IMR-90 (cell line): Measurements from ENCODE around the gene HOXC10. TPM values are rescaled to one million over a fixed set of nuclear protein-coding genes. Genes with fewer than 3 reads are reported as not detected.

ENCODE experiments used
- ATAC-seq: fragments of 200-7000 bp; cut with Tn5 transposase; 2 replicates; pipeline ENCODE4 v1.9.1; 2020; ENCODE audit warnings: low read depth, mild to moderate bottlenecking, moderate library complexity
- BruUV-seq: library from RNA; stranded (reverse); fragments of 400-500 nt; replicated peaks from 2 replicates; lab custom pipeline; 2021; lab: Mats Ljungman, UMichigan
- CTCF ChIA-PET: fragments of 300-600 bp; formaldehyde crosslinking; extraction: SDS; loops from one replicate; lab custom pipeline; 2021; ENCODE audit warnings: antibody characterized with exemption; lab: Yijun Ruan, JAX
- POLR2A ChIA-PET: fragments of 300-600 bp; sonication (Branson Sonifier 250); formaldehyde crosslinking; loops from one replicate; lab custom pipeline; 2022; ENCODE audit warnings: antibody characterized with exemption; ENCODE audit not compliant: unreplicated experiment; lab: Charles Lee
- DNase-seq: peaks from one replicate; pipeline ENCODE4 v3.0.0; 2013
- H2AFZ ChIP-seq: replicated peaks from 2 replicates; pipeline ENCODE3; 2013; ENCODE audit warnings: low read length, mild to moderate bottlenecking; ENCODE audit not compliant: poor library complexity
- H2AK5ac ChIP-seq: 2 replicates; pipeline ENCODE4 v1.6.1; 2013; ENCODE audit warnings: low read depth, low read length, inconsistent platforms
- H2AK9ac ChIP-seq: replicated peaks from 2 replicates; pipeline ENCODE3; 2013; ENCODE audit warnings: mild to moderate bottlenecking, low read depth, low read length, moderate library complexity; ENCODE audit not compliant: poor library complexity
- H2BK120ac ChIP-seq: 2 replicates; pipeline ENCODE4 v1.6.1; 2013; ENCODE audit warnings: low read depth, low read length, inconsistent platforms
- H2BK15ac ChIP-seq: 3 replicates; pipeline ENCODE4 v1.6.1; 2013; ENCODE audit warnings: low read depth, low read length, inconsistent platforms
- H2BK20ac ChIP-seq: 2 replicates; pipeline ENCODE4 v1.6.1; 2013; ENCODE audit warnings: low read depth, mild to moderate bottlenecking, inconsistent platforms, low read length, moderate library complexity
- H2BK5ac ChIP-seq: 2 replicates; pipeline ENCODE4 v1.6.1; 2013; ENCODE audit warnings: mild to moderate bottlenecking, low read depth, low read length, inconsistent platforms; ENCODE audit not compliant: poor library complexity, severe bottlenecking
- H3K14ac ChIP-seq: replicated peaks from 2 replicates; pipeline ENCODE4 v1.6.1; 2013; ENCODE audit warnings: low read depth, low read length, inconsistent platforms
- H3K18ac ChIP-seq: 2 replicates; pipeline ENCODE4 v1.6.1; 2013; ENCODE audit warnings: low read depth, low read length, control low read depth
- H3K23ac ChIP-seq: 2 replicates; pipeline ENCODE4 v1.6.1; 2013; ENCODE audit warnings: low read depth, low read length, inconsistent platforms
- H3K27ac ChIP-seq: 2 replicates; pipeline ENCODE4 v1.5.1; 2013; ENCODE audit warnings: mild to moderate bottlenecking, control low read depth, low read length; ENCODE audit not compliant: insufficient read depth
- H3K27me3 ChIP-seq: 2 replicates; pipeline ENCODE4 v1.6.1; 2013; ENCODE audit warnings: low read length; ENCODE audit not compliant: control insufficient read depth, insufficient read depth
- H3K36me3 ChIP-seq: 2 replicates; pipeline ENCODE4 v1.6.1; 2013; ENCODE audit warnings: low read length, mixed read lengths; ENCODE audit not compliant: control insufficient read depth, insufficient read depth
- H3K4ac ChIP-seq: 2 replicates; pipeline ENCODE4 v1.6.1; 2013; ENCODE audit warnings: low read depth, low read length, inconsistent platforms
- H3K4me1 ChIP-seq: 2 replicates; pipeline ENCODE4 v1.6.1; 2013; ENCODE audit warnings: low read length, mixed read lengths; ENCODE audit not compliant: control insufficient read depth, insufficient read depth
- H3K4me2 ChIP-seq: 2 replicates; pipeline ENCODE4 v1.6.1; 2013; ENCODE audit warnings: low read depth, mild to moderate bottlenecking, control low read depth, low read length, moderate library complexity
- H3K4me3 ChIP-seq: 2 replicates; pipeline ENCODE4 v1.5.1; 2013; ENCODE audit warnings: low read depth, mild to moderate bottlenecking, control low read depth, low read length, moderate library complexity; ENCODE audit not compliant: insufficient read depth
- H3K56ac ChIP-seq: 2 replicates; pipeline ENCODE4 v1.6.1; 2013; ENCODE audit warnings: low read length, inconsistent platforms; ENCODE audit not compliant: insufficient read depth; ENCODE audit errors: extremely low read depth
- H3K79me1 ChIP-seq, 2 experiments: 2 replicates each; pipeline ENCODE4 v1.6.1; 2013; ENCODE audit warnings: low read length in 2 of 2, inconsistent platforms in 1 of 2, low read depth in 1 of 2
- H3K9ac ChIP-seq: 2 replicates; pipeline ENCODE4 v1.6.1; 2013; ENCODE audit warnings: low read depth, low read length, control low read depth
- H3K9me1 ChIP-seq: 2 replicates; pipeline ENCODE4 v1.6.1; 2013; ENCODE audit warnings: low read length, inconsistent platforms; ENCODE audit not compliant: insufficient read depth
- H3K9me3 ChIP-seq: 2 replicates; pipeline ENCODE4 v1.6.1; 2013; ENCODE audit warnings: low read length; ENCODE audit not compliant: control insufficient read depth, insufficient read depth
- H4K20me1 ChIP-seq: 2 replicates; pipeline ENCODE4 v1.6.1; 2013; ENCODE audit warnings: low read length, inconsistent platforms; ENCODE audit not compliant: insufficient read depth
- H4K5ac ChIP-seq: 2 replicates; pipeline ENCODE4 v1.6.1; 2013; ENCODE audit warnings: mild to moderate bottlenecking, low read depth, low read length, control low read depth
- H4K8ac ChIP-seq, 2 experiments: 2 replicates each; pipeline ENCODE4 v1.6.1; 2013; ENCODE audit warnings: low read depth in 2 of 2, low read length in 2 of 2, control low read depth in 1 of 2, inconsistent platforms in 1 of 2
- H4K91ac ChIP-seq: 2 replicates; pipeline ENCODE4 v1.6.1; 2013; ENCODE audit warnings: low read depth, low read length, inconsistent platforms; ENCODE audit not compliant: insufficient read depth
- BHLHE40 ChIP-seq: fragments of 150-350 bp; IDR thresholded peaks from 2 replicates; pipeline ENCODE4 v1.6.1; 2016; ENCODE audit warnings: mild to moderate bottlenecking, low read depth, low read length
- CEBPB ChIP-seq: IDR thresholded peaks from 2 replicates; pipeline ENCODE4 v1.6.1; 2012; ENCODE audit warnings: low read depth, low read length, improper control_type of control experiment
- CHD1 ChIP-seq: IDR thresholded peaks from 2 replicates; pipeline ENCODE4 v1.6.1; 2012; ENCODE audit warnings: low read depth, low read length, improper control_type of control experiment
- FOS ChIP-seq: fragments of 150-350 bp; IDR thresholded peaks from 2 replicates; pipeline ENCODE4 v1.6.1; 2016; ENCODE audit warnings: low read depth, low read length
- MAFK ChIP-seq: IDR thresholded peaks from 2 replicates; pipeline ENCODE4 v1.6.1; 2012; ENCODE audit warnings: low read depth, low read length, improper control_type of control experiment
- MAZ ChIP-seq: IDR thresholded peaks from 2 replicates; pipeline ENCODE4 v1.6.1; 2012; ENCODE audit warnings: low read depth, mild to moderate bottlenecking, low read length, improper control_type of control experiment, moderate library complexity, borderline replicate concordance
- MXI1 ChIP-seq: IDR thresholded peaks from 2 replicates; pipeline ENCODE4 v1.6.1; 2012; ENCODE audit warnings: low read depth, mild to moderate bottlenecking, low read length, moderate library complexity, borderline replicate concordance
- NFE2L2 ChIP-seq: fragments of 150-350 bp; IDR thresholded peaks from 2 replicates; pipeline ENCODE4 v1.6.1; 2016; ENCODE audit warnings: low read depth, mild to moderate bottlenecking, low read length
- POLR2A ChIP-seq: IDR thresholded peaks from 2 replicates; pipeline ENCODE4 v1.6.1; 2012; ENCODE audit warnings: mild to moderate bottlenecking, low read depth, low read length
- RFX5 ChIP-seq: IDR thresholded peaks from 2 replicates; pipeline ENCODE4 v1.8.0; 2012; ENCODE audit warnings: low read depth, mild to moderate bottlenecking, low read length, moderate library complexity
- SMC3 ChIP-seq: fragments of 150-350 bp; IDR thresholded peaks from 2 replicates; pipeline ENCODE4 v1.6.1; 2016; ENCODE audit warnings: low read depth, mild to moderate bottlenecking, antibody characterized with exemption, low read length, moderate library complexity
- USF2 ChIP-seq: fragments of 150-350 bp; IDR thresholded peaks from 2 replicates; pipeline ENCODE4 v1.6.1; 2017; ENCODE audit warnings: mild to moderate bottlenecking, antibody characterized with exemption, low read length, low read depth
- WGBS, 2 experiments: methylation state at CpG; one replicate each; pipeline versions ENCODE4 v1.1.5 to v1.1.7; 2013; ENCODE audit warnings: missing lambda C conversion rate in 2 of 2; ENCODE audit not compliant: insufficient read length in 1 of 2; ENCODE audit errors: extremely low coverage in 2 of 2; 5-methylcytosine and 5-hydroxymethylcytosine counted together
- dilution Hi-C: fragments of 300-500 bp; cut with HindIII; formaldehyde crosslinking; loops from one replicate; pipeline ENCODE4 v1.14.3; 2018; ENCODE audit warnings: low sequenced_read_pairs; ENCODE audit not compliant: unreplicated experiment
- in situ Hi-C: fragments of 300-500 bp; cut with MboI; formaldehyde crosslinking; loops from 3 replicates; pipeline ENCODE4 v1.14.3; 2019; ENCODE audit warnings: low sequenced_read_pairs, inconsistent platforms, mixed read lengths
- intact Hi-C: fragments of 100-400 bp; cut with micrococcal nuclease; formaldehyde crosslinking; loops from 2 replicates; pipeline ENCODE4 v1.10.0; 2022
- polyA plus RNA-seq, 3 experiments: library from polyadenylated mRNA; depleted of rRNA; stranded (reverse); fragments of >200 nt; gene quantifications; 2 replicates each; pipeline ENCODE4 v1.2.3, GENCODE V29; 2012; ENCODE audit warnings: low replicate concordance in 1 of 3
- total RNA-seq: library from RNA; depleted of rRNA; stranded (reverse); fragments of >200 nt; gene quantifications from 2 replicates; pipeline ENCODE4 v1.2.3, GENCODE V29; 2012
- TF ChIP-seq, protein P1 (sequence below): fragments of 150-350 bp; IDR thresholded peaks from 2 replicates; pipeline ENCODE4 v1.6.1; 2016; ENCODE audit warnings: low read depth, mild to moderate bottlenecking, low read length, moderate library complexity, borderline replicate concordance
- TF ChIP-seq, protein P2 (sequence below): conservative IDR thresholded peaks from 2 replicates; pipeline ENCODE4 v1.5.1; 2012; ENCODE audit warnings: mild to moderate bottlenecking, low read depth, low read length, improper control_type of control experiment

HOXC10 gene
- total and polyA plus RNA-seq, 2 of the 4 experiments (the other 2 are of a cell fraction), result 0.15 TPM; not detected in 1

DNA sequence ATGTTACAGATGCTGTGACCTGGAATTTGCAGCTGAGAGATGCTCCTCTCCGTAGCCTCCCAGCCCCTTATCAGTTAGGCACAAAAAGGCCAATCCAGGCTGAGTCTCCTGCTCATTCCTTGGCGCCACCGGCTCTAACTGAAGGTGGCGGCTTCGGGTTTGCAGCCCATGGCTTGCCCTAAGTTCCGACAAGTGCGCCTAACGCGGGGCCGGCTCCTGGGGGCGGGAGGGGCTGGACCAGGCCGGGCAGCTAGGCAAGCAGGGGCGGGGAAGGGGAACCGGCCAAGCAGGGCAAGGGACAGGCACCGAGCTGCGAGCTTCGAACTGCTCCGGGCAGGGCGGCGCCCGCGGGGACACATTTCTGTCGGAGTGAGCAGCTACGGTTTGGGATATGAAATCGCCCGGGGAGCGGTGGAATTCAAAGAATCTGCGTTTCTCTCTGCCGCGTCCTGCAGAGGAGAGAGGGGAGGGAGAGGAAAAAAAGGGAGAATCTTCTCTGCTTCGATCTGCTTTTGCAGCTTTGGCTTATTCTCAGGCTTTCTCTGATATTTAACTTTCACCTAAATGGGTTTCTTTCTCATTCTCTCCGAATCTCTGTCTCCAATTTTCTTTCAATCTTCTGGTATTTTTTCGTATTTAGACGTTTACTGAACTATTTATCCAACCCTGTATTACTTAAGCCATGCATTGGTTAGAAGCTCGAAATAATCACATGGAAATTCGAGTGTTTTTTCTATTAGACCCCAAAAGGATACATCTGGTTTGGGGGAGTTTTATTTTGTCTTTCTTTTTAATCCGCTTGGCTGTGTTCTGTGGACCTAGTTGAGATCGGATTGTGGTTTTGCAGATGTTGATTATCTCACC, 31.8 kb upstream of the HOXC10 start:
- Histone ChIP-seq H2AFZ (no peak overlapping the region), H3K27me3 (peaks cover 96% of the 10 kb centered on the region), H3K56ac (no peak overlapping the region), H4K5ac (no peak overlapping the region), H2BK120ac (no peak overlapping the region), H3K18ac (no peak overlapping the region), H2AK5ac (no peak overlapping the region), H3K4me3 (no peak overlapping the region), H4K20me1 (no peaks in the 10 kb centered on the region), H3K4ac (no peak overlapping the region), H2AK9ac (no peak overlapping the region), H2BK5ac (no peak overlapping the region), H4K91ac (no peak overlapping the region), H3K36me3 (no peaks in the 10 kb centered on the region), H3K27ac (no peak overlapping the region), H3K9ac (no peak overlapping the region), H3K79me1 (no peaks in the 10 kb centered on the region), H4K8ac (no peak overlapping the region), H3K14ac (no peak overlapping the region), H2BK20ac (no peak overlapping the region), H3K23ac (no peak overlapping the region), H3K9me3 (peaks cover 4% of the 10 kb centered on the region; the same call in 1 of the 2 replicates), H3K9me1 (no peaks in the 10 kb centered on the region), H2BK15ac (no peak overlapping the region), H3K4me2 (no peak overlapping the region), H3K4me1 (no peaks in the 10 kb centered on the region)
- POLR2A ChIA-PET, result no interaction called here
- DNase-seq (no peak), ATAC-seq (peak; percentile 40; the same call in 1 of the 2 replicates)
- CTCF ChIA-PET, result interaction anchor here (0.7 to 1.0 kb wide), 2 partner anchors 8 to 210 kb away, joined by 3 read pairs; no protein-coding TSS in a partner anchor
- intact Hi-C loops, result no loop called here
- dilution Hi-C loops, result no loop called here
- in situ Hi-C loops, result no loop called here
- BruUV-seq, result no TSS peak
- 6% methylated on average over 13 of the region's 38 CpGs; no CpG with 5 or more reads in 1 of the 2 experiments for WGBS, 2 experiments
- TF ChIP-seq, protein P1, sequence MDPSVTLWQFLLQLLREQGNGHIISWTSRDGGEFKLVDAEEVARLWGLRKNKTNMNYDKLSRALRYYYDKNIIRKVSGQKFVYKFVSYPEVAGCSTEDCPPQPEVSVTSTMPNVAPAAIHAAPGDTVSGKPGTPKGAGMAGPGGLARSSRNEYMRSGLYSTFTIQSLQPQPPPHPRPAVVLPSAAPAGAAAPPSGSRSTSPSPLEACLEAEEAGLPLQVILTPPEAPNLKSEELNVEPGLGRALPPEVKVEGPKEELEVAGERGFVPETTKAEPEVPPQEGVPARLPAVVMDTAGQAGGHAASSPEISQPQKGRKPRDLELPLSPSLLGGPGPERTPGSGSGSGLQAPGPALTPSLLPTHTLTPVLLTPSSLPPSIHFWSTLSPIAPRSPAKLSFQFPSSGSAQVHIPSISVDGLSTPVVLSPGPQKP, result no peak
- TF ChIP-seq USF2, result no peak
- TF ChIP-seq, protein P2, sequence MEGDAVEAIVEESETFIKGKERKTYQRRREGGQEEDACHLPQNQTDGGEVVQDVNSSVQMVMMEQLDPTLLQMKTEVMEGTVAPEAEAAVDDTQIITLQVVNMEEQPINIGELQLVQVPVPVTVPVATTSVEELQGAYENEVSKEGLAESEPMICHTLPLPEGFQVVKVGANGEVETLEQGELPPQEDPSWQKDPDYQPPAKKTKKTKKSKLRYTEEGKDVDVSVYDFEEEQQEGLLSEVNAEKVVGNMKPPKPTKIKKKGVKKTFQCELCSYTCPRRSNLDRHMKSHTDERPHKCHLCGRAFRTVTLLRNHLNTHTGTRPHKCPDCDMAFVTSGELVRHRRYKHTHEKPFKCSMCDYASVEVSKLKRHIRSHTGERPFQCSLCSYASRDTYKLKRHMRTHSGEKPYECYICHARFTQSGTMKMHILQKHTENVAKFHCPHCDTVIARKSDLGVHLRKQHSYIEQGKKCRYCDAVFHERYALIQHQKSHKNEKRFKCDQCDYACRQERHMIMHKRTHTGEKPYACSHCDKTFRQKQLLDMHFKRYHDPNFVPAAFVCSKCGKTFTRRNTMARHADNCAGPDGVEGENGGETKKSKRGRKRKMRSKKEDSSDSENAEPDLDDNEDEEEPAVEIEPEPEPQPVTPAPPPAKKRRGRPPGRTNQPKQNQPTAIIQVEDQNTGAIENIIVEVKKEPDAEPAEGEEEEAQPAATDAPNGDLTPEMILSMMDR, result no peak
- TF ChIP-seq CHD1, result no peak
- no peak for TF ChIP-seq MXI1
- TF ChIP-seq BHLHE40, result no peak
- TF ChIP-seq SMC3, result no peak
- no peak for TF ChIP-seq NFE2L2
- TF ChIP-seq POLR2A, result no peak
- no peak for TF ChIP-seq CEBPB
- no peak for TF ChIP-seq RFX5
- no peak for TF ChIP-seq FOS
- no peak for TF ChIP-seq MAFK
- TF ChIP-seq MAZ, result no peak
